HL-60/S4 treated with phorbol 12-myristate 13-acetate at 8.2 ng/mL for 4 days and 3 days (cell line): ENCODE results near the gene MCM3.

ENCODE experiments used
- in situ Hi-C: fragments of 300-500 bp; cut with MboI; formaldehyde crosslinking; loops from 2 replicates; pipeline ENCODE4 v1.15.0; 2022; ENCODE audit warnings: low sequenced_read_pairs

Gene MCM3

GRCh38 chr6:52304983-52305390 lies 20.4 kb upstream of the MCM3 start:
- in situ Hi-C loops, result no loop called here

- in situ Hi-C loops, result no loop called here
Observed at GRCh38 chr6:52303178-52303577, 18.6 kb upstream of the MCM3 start.

DNA sequence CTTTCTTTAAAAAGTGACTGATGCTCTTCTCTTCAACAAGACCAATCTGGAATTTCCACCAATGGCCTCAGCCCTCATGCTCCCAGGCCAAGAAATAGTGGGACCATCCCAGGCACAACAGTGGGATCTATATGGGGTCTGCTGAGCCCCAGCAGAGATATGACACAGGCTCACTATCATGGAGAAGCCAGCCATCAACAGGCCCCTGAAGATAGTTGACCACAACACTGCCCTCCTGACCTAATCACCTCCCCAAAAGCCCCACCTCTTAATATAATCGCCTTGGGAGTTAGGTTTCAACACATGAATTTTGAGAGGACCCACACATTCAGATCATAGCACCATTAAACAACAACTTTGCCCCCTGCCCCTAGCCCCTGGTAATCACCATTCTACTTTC lies 16.8 kb upstream of the MCM3 start:
- in situ Hi-C loops, result no loop called here

DNA sequence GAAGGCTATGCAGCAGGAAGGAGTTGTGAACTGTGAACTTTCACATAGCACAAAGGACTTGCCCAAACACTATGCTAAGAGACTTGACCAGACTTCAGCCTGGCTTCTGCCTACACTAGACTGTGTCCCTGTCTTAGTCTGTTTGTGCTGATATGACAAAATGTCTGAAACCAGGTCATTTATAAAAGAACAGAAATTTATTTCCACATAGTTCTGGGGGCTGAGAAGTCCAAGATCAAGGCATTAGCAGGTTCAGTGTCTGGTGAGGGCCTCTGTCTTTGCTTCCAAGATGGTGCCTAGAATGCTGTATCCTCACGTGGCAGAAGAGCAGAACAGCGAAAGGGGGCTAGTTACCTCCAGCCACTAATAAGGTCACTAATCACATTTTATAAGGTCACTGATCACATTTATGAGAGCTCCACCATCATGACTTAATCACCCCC lies 16.0 kb upstream of the MCM3 start:
- in situ Hi-C loops, result no loop called here

DNA sequence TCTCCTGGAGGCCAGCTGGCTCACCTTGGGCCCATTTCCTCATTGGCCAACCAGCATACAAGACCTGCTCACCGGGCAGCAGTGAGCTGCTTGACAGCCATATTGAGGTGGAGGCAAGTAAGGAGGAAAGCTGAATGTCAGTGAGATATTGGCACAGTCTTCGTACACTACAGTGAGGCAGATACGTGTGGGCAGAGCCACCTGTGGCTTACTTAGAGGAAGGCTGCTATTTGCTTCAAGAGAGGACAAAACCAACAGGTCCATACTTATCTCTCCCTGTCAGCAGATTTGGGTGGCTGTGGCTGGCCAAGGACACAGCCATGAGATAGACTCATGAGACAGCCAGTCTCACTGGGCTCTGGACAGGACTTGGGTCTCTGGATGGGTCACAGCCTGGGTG lies 15.1 kb upstream of the MCM3 start:
- in situ Hi-C loops, result loop anchor here (10.0 kb wide), 1 partner anchor 95 kb away; no protein-coding TSS in a partner anchor

GRCh38 chr6:52297433-52297832 lies 12.9 kb upstream of the MCM3 start:
- in situ Hi-C loops, result loop anchor here (10.0 kb wide), 1 partner anchor 97 kb away; no protein-coding TSS in a partner anchor

GRCh38 chr6:52293067-52293466 lies 8.5 kb upstream of the MCM3 start:
- in situ Hi-C loops, result loop anchor here (10.0 kb wide), 1 partner anchor 102 kb away; no protein-coding TSS in a partner anchor

DNA sequence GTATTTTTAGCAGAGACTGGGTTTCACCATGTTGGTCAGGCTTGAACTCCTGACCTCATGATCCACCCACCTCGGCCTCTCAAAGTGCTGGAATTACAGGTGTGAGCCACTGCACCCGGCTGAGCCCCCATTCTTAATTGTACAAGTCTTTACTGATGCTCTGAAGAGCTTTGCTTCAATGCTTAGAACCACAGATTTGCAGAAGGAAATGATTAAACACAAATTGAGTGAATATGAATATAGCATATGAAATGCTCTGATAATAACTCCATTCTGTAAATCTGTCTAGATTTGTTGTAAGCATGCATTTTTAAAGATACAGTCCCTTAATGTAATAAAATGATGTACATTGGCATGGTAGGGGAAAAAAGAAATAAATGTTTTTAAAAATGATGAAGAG lies 4.3 kb upstream of the MCM3 start:
- in situ Hi-C loops, result no loop called here

GRCh38 chr6:52288216-52288615 lies 3.7 kb upstream of the MCM3 start:
- in situ Hi-C loops, result no loop called here

DNA sequence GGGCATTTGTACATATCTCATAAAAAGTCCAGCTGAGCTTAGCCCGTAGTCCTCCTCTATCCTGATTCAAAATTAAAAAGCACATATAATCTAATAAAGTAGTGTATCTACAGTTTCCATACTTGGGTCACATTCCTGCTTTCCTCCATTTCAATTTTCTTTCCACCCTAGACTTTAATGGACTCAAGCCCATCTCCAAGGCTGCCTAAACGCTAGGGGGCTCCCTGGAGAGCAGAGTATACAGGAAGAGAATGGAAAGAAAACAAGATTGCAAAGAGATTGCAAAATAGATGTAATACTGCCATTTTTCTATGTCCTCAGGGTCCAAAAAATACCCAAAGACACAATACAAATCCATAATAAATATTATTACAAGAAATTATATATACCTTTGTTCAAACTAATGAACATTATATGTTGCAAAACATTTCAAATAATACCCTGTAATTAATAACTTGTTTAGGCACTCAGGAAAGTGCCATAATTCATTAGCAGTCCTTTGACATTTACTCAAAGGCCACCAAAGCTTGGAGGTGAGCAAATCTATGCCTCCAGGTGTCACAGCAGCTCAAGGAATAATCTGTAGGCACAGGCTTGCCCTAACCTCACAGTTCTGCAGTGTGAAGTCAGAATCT lies 2.4 kb upstream of the MCM3 start:
- in situ Hi-C loops, result no loop called here

DNA sequence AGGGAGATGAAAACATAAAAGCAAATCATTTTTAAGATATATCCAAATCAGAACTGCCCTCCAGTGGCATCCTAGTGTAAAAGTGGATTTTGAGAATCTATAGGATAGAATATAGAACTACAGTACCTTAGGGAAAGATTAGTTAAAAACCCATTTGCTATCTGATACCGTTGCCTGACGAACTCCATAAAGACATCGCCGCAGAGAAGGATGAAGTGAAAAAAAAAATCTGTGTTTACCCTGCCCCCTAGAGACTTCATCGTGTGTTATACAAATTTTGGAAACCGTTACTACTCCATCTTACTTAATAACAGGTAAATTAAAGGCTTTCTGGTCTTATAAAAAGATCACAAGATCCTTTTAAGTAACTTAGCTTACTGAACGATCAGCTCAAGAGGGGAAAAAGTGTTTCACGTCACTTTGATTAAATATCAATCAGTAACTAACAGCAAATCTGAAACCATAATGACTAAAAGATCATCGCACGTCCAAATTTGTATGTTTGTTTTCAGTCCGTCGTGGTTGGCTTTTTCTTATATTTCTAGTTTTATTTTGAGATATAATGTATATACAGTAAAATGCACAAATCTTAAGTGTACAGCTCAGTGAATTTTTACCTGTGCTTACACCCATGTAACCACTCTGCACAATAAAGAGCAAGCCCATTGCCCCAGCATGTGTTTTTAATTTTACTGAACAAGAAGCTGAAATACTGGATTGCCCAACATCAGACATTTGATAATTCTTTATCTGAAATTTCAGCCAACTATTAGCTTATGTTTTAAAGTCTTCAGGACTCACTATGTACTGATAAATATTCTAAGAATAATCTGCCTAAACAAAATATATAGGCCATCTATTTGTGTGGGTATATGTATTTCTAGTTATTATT lies 881 bp upstream of the MCM3 start:
- in situ Hi-C loops, result no loop called here

DNA sequence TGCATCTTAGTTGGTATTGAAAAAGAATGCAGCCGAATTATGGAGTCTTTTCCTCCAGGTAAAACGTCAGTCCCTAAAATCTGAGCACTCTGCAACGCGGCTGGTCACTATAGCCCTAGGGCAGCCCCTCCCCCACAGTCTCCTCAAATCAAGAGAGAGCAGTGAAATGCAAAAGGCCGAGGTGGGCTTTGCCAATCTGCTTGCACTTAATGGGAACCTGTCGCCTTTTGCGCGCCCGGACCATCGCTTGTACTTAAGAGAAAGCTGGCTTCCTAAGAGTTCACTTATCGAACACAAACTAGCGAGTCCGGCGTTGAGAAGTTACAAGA lies 447 bp downstream of the MCM3 start:
- in situ Hi-C loops, result no loop called here

- in situ Hi-C loops, result no loop called here
Observed at GRCh38 chr6:52283111-52283510, 1.4 kb downstream of the MCM3 start.

DNA sequence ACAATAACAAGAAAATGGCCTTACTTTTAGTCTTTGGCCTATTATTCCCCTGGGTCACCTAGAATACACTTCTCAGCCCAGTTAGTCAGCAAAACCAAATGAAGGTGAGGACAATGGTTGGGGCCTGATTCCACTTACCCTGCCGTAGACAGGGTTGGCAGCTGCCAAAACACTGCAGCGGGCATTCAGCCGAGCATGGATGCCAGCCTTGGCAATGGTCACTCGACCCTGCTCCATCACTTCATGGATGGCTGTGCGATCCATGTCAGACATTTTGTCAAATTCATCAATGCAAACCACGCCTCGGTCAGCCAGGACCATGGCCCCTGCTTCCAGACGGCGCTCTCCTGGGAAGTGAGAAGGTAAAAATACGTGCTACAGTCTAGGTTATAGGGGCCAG lies 8.4 kb downstream of the MCM3 start:
- in situ Hi-C loops, result no loop called here

DNA sequence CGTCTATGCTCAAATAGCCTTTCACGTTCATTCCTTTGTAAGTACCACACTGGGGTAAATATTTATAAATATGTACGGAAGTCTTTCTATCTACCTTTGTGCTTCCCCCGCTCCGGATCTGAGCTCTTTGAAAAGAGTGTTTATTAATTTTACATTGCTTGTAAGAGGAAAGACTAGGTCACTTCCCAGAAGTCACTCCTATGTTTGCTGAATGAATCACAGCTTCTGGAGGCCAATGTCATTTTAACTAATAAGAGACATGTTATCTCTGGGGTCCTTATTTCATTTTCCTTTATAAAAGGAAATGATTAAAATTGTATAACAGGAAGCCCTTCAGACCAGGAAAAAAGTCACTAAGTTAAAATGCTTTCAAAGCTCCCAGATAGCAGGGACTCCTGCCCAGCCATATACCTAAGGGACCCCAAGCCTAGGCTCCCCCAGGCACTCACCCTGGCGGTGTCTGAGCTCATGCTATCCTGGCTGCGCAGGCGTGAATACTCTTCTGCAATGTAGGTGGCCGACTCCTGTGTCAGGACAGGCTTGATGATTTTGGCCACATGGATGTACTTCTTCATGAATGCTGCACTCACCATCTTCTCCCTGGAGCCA lies 12.6 kb downstream of the MCM3 start:
- in situ Hi-C loops, result loop anchor here (25.0 kb wide), 1 partner anchor 390 kb away; the partner anchor contains the start of gene TMEM14A

- in situ Hi-C loops, result loop anchor here (25.0 kb wide), 1 partner anchor 398 kb away; the partner anchor contains the start of gene TMEM14A
Observed at GRCh38 chr6:52263709-52264540, 20.6 kb downstream of the MCM3 start.

GRCh38 chr6:52262620-52263344 lies 21.8 kb downstream of the MCM3 start:
- in situ Hi-C loops, result loop anchor here (25.0 kb wide), 1 partner anchor 400 kb away; the partner anchor contains the start of gene TMEM14A

DNA sequence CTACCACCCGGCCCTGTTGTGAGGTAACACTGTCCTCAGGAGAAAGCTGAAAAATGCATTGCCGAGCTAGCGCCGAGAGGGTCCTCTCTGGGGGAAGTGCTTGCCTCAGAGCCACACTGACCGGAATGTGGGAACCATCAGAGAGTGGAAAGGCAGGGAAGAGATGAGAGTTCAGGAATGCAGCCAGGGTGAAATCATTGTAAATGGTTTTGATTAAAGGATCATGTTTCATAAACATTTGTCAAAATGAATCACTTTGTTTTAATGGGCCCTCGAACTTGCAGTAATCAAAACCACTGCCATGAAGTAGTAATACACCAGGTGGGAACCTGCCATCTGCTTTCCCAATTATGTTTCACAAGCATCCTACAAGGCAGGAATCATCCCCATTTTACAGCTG lies 23.3 kb downstream of the MCM3 start:
- in situ Hi-C loops, result loop anchor here (25.0 kb wide), 1 partner anchor 401 kb away; the partner anchor contains the start of gene TMEM14A

DNA sequence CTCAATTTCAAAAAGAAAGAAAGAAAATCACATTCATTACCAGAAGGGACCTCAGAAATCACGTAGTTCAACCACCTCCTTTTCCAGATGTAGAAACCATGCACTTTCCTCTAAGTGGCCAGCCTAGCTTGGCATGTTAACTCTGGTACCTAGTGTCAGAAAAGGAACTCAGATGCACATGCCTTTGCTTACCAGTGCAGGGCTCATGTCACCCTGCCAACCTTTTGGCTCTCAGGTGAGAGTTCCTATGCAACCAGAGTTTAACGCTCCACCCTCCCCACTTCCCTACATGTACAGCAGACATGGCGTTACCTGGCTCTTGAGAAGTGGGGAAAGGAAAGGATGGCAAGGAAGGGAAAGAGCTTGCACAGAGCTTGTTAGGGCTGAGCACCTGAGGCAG lies 23.9 kb downstream of the MCM3 start:
- in situ Hi-C loops, result loop anchor here (25.0 kb wide), 1 partner anchor 402 kb away; the partner anchor contains the start of gene TMEM14A

- in situ Hi-C loops, result loop anchor here (25.0 kb wide), 1 partner anchor 407 kb away; the partner anchor contains the start of gene TMEM14A
Observed at GRCh38 chr6:52255434-52255833, 29.1 kb downstream of the MCM3 start.
